Neutrophil (primary cell): Measurements from ENCODE around the gene CCDC30.

Experiments
- H3K27ac ChIP-seq: fragments of 200-600 bp; sonication (generic); 2 replicates; pipeline ENCODE4 v1.5.1; 2016; ENCODE audit warnings: mild to moderate bottlenecking, moderate library complexity
- H3K27me3 ChIP-seq: fragments of 200-600 bp; sonication (generic); 2 replicates; pipeline ENCODE4 v1.6.0; 2016; ENCODE audit warnings: mild to moderate bottlenecking
- H3K36me3 ChIP-seq: fragments of 200-600 bp; sonication (generic); 2 replicates; pipeline ENCODE4 v1.5.1; 2017
- H3K4me1 ChIP-seq, 2 experiments: fragments of 200-600 bp in 1 of 2; sonication (generic) in 1 of 2; 1 replicate in 1 of 2; 2 replicates in 1 of 2; pipeline versions ENCODE4 v1.5.1 to v1.6.1; 2013 to 2016; ENCODE audit warnings: low read depth in 1 of 2, low read length in 1 of 2, mild to moderate bottlenecking in 1 of 2, moderate library complexity in 1 of 2; ENCODE audit not compliant: control insufficient read depth in 1 of 2, insufficient read depth in 1 of 2
- H3K4me3 ChIP-seq, 2 experiments: fragments of 200-600 bp in 1 of 2; sonication (generic) in 1 of 2; 1 replicate in 1 of 2; 2 replicates in 1 of 2; pipeline ENCODE4 v1.5.1; 2013 to 2016; ENCODE audit warnings: low read depth in 1 of 2, low read length in 1 of 2, mild to moderate bottlenecking in 1 of 2, moderate library complexity in 1 of 2
- H3K9me3 ChIP-seq: fragments of 200-600 bp; sonication (generic); 2 replicates; pipeline ENCODE4 v1.5.1; 2016
- CTCF ChIP-seq: fragments of 200-600 bp; sonication (generic); IDR thresholded peaks from 2 replicates; pipeline ENCODE4 v1.5.1; 2016; ENCODE audit warnings: antibody characterized with exemption

Gene CCDC30

GRCh38 chr1:42674214-42674613, 211.1 kb downstream of the CCDC30 start:
- TF ChIP-seq CTCF, result no peak
- Histone ChIP-seq H3K27me3 (no peaks in the 10 kb centered on the region), H3K4me1 (no peaks in the 10 kb centered on the region), H3K9me3 (no peaks in the 10 kb centered on the region), H3K27ac (no peak overlapping the region), H3K4me3 (no peak overlapping the region), H3K36me3 (peaks cover 21% of the 10 kb centered on the region)

- no peak for TF ChIP-seq CTCF
- H3K27me3 ChIP-seq, result no peaks in the 10 kb centered on the region
- H3K9me3 ChIP-seq, result no peaks in the 10 kb centered on the region
- peaks cover 21% of the 10 kb centered on the region for H3K36me3 ChIP-seq
- no peak overlapping the region for H3K4me3 ChIP-seq
- H3K4me1 ChIP-seq, result no peaks in the 10 kb centered on the region
- H3K27ac ChIP-seq, result no peak overlapping the region
Measured at GRCh38 chr1:42674682-42675081, 211.6 kb downstream of the CCDC30 start.

GRCh38 chr1:42675467-42675866, 212.4 kb downstream of the CCDC30 start:
- Histone ChIP-seq H3K4me1 (peaks cover 0 to 3% of the 10 kb centered on the region in 2 experiments), H3K36me3 (peaks cover 19% of the 10 kb centered on the region), H3K4me3 (no peak overlapping the region), H3K9me3 (no peaks in the 10 kb centered on the region), H3K27me3 (no peaks in the 10 kb centered on the region), H3K27ac (no peak overlapping the region)
- TF ChIP-seq CTCF, result no peak

- Histone ChIP-seq H3K27ac (no peak overlapping the region), H3K27me3 (no peaks in the 10 kb centered on the region), H3K4me1 (peaks cover 9 to 14% of the 10 kb centered on the region in 2 experiments), H3K9me3 (no peaks in the 10 kb centered on the region), H3K4me3 (no peak overlapping the region), H3K36me3 (peaks cover 18% of the 10 kb centered on the region)
- TF ChIP-seq CTCF, result no peak
Measured at GRCh38 chr1:42676534-42677087, 213.5 kb downstream of the CCDC30 start.

GRCh38 chr1:42679364-42679983, 216.4 kb downstream of the CCDC30 start:
- H3K27me3 ChIP-seq, result no peaks in the 10 kb centered on the region
- peaks cover 17% of the 10 kb centered on the region for H3K36me3 ChIP-seq
- no peak for TF ChIP-seq CTCF
- no peaks in the 10 kb centered on the region for H3K9me3 ChIP-seq
- peaks cover 23 to 31% of the 10 kb centered on the region in 2 experiments for H3K4me1 ChIP-seq
- H3K27ac ChIP-seq, result no peak overlapping the region
- no peak overlapping the region for H3K4me3 ChIP-seq
